Panc1 (cell line): ENCODE results near the gene RAI14.

ENCODE experiments used
- CTCF ChIP-seq: fragments of 450-650 bp; IDR thresholded peaks from 2 replicates; pipeline ENCODE4 v1.5.1; 2017; ENCODE audit warnings: mild to moderate bottlenecking
- POLR2AphosphoS5 ChIP-seq: IDR thresholded peaks from 2 replicates; pipeline ENCODE4 v1.6.1; 2012; ENCODE audit warnings: mild to moderate bottlenecking, low read depth, low read length, moderate library complexity
- REST ChIP-seq, 2 experiments: IDR thresholded peaks; 2 replicates each; pipeline ENCODE4 v1.6.1; 2011 to 2012; ENCODE audit warnings: low read depth in 2 of 2, control low read depth in 1 of 2, low read length in 1 of 2, mild to moderate bottlenecking in 1 of 2, moderate library complexity in 1 of 2; ENCODE audit not compliant: insufficient read depth in 1 of 2
- SIN3A ChIP-seq: IDR thresholded peaks from 2 replicates; pipeline ENCODE4 v1.6.1; 2012; ENCODE audit warnings: low read depth, mild to moderate bottlenecking, low read length, moderate library complexity, borderline replicate concordance; ENCODE audit not compliant: insufficient read depth
- TCF7L2 ChIP-seq: IDR thresholded peaks from 2 replicates; pipeline ENCODE4 v1.6.1; 2011; ENCODE audit warnings: mild to moderate bottlenecking, low read depth, low read length, inconsistent platforms

DNA sequence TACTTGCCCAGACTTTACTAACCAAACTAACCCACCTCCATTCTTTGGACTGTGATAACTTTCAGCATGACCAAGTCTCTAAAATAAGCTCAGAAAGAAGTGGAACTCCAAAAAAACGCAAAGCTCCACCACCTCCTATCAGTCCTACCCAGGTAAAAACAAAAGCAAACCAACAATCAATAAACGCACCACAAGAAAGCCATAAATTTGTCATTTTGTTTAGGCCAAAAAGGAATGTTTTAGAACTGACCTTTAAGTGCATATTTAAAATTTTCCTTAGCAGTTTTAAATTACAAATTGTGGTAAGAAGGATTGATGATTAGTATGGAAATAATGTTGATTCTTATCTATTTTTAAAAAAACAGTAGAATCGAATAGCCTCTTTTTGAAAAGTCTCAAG is 157.4 kb downstream of the RAI14 start:
- TF ChIP-seq CTCF (no peak), REST (IDR thresholded peaks at IDR 0.05; ENCODE audit: insufficient read depth in 1 of 2, low read depth in 2 of 2, low read length in 1 of 2) (no peak), POLR2AphosphoS5 (no peak), SIN3A (no peak), TCF7L2 (no peak)
